ENCODE measurements around the gene CD46.
"Not testable (repeated sequence)": the region's sequence is repeated elsewhere in the genome, so short reads cannot be mapped to it uniquely, and the experiment has no call there.

Gene CD46

DNA sequence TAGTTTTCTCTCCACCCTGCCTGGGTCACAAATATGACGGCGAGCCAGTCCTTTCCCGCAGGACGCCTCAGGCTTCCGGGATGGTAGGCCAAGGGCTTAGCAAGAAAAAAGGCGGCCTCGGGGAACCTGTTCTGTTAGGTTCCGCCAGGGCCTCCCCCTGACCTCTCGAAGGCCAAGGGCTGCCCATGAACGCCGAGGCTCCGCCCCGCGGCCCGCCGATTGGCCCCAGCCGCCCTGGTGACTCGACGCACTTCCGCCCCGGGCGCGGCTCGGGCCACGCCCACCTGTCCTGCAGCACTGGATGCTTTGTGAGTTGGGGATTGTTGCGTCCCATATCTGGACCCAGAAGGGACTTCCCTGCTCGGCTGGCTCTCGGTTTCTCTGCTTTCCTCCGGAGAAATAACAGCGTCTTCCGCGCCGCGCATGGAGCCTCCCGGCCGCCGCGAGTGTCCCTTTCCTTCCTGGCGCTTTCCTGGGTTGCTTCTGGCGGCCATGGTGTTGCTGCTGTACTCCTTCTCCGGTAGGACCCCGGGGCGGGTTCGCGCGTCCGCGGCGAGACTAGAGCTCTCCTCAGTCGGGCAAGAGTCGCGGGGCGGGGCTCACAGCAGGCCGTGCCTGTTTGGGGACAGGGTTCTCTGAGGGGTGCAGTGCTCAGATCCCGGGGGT is at the start of gene CD46:
CD46 (plus strand) TSS at position 265 of the 666 bp plus-strand sequence; CDS start at position 424, 159 bp downstream.
- DNase-seq (ENCODE audit: low read depth in 2 of 2, low spot score in 1 of 2), result peak; percentile 78 to 86

DNA sequence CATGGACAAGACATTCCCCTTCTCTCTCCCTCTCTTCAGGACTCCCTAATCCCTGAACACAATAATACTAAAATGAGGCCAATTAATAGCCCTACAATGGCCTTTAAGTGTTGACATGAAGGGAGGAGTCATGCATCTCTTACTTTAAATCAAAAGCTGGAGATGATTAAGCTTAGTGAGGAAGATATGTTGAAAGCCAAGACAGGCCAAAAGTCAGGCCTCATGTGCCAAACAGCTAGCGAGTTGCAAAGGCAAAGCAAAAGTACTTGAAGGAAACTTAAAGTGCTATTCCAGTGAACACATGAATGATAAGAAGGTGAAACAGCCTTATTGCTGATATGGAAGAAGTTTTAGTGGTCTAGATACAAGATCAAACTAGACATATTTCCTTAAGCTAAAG is 49.5 kb upstream of the CD46 start:
- no peak for DNase-seq (ENCODE audit: low read depth in 2 of 2, low spot score in 1 of 2)

DNA sequence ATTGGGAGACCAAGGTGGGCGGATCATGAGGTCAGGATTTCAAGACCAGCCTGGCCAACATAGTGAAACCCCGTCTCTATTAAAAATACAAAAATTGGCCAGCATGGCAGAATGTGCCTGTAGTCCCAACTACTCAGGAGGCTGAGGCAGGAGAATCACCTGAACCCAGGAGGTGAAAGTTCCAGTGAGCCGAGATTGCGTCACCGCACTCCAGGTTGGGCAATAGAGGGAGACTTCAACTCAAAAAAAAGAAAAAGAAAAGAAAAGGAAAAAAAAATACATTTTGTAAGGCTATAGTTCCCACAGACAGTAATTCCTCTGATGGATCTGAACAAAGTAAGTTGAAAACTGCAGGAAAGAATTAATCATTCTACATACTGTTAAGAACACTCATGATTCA is 48.1 kb upstream of the CD46 start:
- no peak for DNase-seq (ENCODE audit: low read depth in 2 of 2, low spot score in 1 of 2)

DNA sequence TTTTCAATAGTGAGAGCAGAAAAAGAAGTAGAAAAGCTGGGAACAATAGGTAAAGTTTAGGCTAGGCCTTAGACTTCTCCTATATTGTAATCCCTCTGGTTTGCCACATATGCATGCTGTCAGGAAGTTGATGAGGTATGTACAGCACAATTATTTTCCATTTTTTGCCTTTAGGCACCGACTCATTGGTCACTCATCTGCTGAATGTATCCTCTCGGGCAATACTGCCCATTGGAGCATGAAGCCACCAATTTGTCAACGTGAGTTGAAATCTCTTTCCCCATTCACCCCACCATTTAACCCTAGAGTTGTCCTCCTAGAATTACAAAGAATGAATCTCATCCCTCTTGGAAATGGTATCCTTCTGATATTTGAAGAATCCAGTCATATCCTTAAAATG is 43.9 kb upstream of the CD46 start:
- DNase-seq (ENCODE audit: low read depth in 2 of 2, low spot score in 1 of 2), result not testable (repeated sequence)

DNA sequence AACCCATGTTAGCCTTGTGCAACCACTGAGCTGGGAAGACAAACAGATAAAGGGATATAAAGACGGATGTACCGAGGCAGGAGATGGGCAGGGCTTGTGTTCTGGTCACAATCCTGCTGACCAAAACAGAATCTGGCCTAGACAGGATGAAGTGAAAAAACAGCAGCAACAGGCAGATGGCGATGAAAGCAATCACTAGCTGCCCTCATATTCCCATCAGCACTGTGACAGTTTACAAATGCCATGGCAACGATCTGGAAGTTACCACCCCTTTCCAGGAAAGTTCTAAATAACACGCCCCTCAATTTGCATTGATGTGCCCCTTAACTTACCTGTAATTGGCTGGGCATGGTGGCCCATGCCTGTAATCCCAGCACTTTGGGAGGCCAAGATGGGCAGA is 40.6 kb upstream of the CD46 start:
- no peak for DNase-seq (ENCODE audit: low read depth in 2 of 2, low spot score in 1 of 2)

DNA sequence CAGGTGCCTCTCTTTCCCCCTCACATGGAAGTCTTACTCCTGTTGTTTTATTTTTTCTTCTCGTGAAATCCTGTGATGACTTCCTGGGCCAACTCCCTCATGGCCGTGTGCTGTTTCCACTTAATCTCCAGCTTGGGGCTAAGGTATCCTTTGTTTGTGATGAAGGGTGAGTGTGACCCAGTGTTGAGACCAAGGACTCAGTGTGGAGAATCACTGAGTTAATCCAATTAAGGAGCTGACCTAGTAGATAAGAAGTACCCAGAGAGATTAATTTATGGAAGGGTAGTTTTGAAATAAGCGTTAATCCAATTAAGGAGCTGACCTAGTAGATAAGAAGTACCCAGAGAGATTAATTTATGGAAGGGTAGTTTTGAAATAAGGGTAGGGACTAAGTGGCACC is 39.2 kb upstream of the CD46 start:
- not testable (repeated sequence) for DNase-seq (ENCODE audit: low read depth in 2 of 2, low spot score in 1 of 2)

DNA sequence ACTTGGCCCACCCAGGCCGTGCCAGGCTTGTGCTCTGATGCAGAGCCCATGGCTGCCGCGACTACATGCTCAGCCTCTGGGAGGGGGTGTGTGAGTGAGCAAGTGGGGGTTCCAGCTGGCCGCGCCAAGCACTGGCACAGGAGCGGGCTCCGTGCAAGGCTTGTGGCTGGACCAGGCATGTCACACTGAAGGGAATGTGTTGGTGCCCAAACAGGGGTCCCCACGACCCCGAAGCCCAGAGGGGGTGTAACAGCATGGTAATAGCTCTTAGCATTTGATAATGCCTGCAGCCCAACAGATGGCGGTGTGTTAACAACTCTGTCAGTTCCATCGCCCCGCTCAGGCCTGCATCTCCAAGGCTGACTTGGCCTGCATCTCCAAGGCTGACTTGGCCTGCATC is 38.3 kb upstream of the CD46 start:
- no peak for DNase-seq (ENCODE audit: low read depth in 2 of 2, low spot score in 1 of 2)

DNA sequence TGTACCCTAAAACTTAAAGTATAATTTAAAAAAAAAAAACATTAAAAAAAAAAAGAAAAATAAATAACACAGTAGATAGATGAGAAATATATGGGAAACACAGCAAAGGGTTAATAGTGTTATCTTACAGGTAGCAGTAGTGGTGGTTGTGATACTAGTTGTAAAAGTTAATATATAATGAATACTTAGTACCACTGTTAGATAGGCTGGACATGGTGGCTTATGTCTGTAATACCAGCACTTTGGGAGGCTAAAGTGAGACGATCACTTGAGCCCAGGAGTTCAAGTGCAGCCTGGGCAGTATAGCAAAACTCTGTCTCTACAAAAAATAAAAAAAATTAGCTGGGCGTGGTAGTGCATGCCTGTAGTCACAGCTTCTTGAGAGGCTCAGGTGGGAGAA is 32.6 kb upstream of the CD46 start:
- DNase-seq (ENCODE audit: low read depth in 2 of 2, low spot score in 1 of 2), result no peak

DNA sequence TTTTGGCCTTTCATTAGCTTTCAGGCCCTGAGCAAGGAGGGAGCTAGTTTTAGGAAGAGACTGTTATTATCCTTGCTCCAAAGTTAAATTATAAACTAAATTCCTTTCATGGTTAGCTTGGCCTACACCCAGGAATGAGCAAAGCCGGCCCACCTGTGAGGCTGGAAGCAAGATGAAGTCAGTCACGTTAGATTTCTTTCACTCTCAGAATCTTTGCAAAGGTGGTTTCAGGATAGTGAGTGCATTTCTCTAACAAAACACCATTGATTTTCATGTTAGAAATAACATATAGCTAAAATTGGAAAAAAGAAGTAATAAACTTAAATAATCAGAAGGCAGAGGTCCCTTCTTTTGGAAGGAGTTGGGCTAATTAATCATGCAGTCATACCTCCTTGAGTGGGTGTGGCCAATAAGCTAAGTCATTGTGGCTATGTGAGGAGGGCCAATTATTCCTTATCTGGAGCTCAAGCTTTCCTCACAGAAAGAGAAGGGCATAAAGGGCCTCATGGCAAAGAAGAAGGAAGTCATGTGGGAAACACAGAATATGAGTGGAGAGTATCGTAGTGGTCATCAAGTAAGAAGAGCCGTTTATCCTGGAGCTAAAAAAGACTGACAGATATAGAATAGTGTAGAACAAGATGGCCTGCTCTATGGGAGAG is 23.5 kb upstream of the CD46 start:
- not testable (repeated sequence) for DNase-seq (ENCODE audit: low read depth in 2 of 2, low spot score in 1 of 2)

DNA sequence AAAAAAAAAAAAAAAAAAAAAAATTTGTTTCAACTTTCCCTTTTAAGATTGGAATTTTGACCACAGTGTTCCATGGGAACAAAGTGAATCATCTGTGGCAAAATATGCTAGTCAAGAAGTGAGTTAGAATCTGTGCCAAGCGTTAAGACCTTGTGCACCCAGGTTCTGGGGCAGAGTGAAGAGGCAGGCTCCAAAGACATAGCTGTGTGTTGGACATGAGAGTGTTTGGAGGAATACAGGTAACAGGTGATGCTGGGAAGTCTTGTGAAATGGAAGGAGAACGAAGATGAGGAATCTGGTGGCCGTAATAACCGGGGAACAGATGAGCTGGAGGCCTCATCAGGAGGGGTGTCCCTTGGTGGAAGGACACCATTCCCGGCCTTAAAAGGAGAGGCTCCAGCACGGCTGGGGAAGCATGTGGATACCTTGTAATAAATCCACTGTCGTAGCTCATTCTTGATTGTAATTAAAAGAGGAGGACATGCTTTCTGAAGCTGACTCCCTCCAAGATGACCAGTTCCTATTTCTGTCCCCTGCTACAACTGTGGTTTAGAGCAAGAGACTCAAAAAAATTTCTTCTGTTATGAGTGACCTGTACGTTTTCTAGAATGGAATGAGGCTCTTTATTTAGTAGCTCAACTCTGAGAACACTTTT is 14.2 kb upstream of the CD46 start:
- not testable (repeated sequence) for DNase-seq (ENCODE audit: low read depth in 2 of 2, low spot score in 1 of 2)

DNA sequence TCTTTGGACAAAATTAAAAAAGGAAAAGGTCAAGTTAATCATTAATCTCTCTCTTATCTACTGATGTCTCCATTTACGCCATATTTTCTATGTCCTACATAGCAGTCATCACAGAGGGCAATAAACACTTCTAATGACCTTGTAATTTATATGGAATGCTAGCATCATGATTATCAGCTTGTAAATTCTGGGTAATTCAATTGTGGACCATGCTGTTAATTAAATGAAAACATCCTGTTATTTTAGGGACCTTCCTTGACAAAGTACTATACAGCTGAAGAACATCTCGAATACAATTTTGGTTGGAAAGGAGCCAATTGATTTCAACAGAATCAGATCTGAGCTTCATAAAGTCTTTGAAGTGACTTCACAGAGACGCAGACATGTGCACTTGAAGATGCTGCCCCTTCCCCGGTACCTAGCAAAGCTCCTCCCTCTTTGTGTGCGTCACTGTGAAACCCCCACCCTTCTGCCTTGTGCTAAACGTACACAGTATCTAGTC is 13.6 kb upstream of the CD46 start:
- DNase-seq (ENCODE audit: low read depth in 2 of 2, low spot score in 1 of 2), result peak in 1 of 2 donors; percentile 7

DNA sequence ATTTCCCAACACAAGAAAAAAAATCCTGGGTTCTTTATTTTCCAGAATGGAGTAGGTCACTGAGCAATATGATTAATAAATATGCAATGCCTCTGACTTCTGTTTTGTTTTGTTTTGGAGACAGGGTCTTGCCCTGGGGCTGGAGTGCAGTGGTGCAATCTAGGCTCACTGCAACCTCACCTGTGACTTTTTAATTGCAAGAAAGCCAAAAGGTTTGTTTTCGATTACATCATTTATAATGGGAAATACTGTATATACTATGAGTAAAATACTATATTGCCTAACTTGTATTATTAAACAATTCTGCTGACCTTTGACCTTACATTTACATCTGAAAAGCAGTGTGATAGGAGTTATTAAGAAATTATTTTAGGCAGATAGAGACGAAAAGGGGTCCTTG is 11.6 kb upstream of the CD46 start:
- DNase-seq (ENCODE audit: low read depth in 2 of 2, low spot score in 1 of 2), result no peak

DNA sequence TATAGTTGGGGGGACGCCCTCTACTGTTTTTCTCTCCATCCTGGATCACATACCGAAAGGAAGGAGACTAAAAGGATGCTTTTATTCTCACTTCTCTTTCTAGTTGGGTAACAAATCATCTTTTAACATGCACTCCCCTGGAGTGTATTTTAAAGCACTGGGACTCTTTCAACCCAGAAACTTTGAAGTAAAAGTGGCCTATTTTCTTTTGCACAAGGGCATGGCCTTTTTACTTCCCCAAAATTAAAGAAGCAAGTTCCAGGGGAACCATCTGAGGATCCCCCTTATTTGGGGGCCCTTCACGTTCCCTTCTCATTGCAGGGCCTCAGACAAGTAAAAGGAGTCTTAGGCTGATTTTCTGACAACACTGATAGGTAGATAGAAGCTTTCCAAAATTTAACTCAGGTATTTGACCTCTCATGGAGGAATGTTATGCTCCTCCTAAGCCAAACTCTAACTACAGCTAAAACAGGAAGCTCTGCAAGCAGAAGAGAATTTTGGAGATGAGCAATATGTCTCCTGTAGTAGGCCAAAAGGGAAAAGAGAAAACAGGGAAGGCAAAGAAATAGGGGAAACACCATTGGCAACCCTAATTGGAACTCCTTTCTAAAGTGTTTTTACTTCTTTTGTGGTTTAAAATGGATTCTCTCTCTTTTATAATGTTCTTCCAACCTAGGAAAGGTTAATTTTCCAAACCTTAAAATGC is 8.9 kb upstream of the CD46 start:
- DNase-seq (ENCODE audit: low read depth in 2 of 2, low spot score in 1 of 2), result no peak

DNA sequence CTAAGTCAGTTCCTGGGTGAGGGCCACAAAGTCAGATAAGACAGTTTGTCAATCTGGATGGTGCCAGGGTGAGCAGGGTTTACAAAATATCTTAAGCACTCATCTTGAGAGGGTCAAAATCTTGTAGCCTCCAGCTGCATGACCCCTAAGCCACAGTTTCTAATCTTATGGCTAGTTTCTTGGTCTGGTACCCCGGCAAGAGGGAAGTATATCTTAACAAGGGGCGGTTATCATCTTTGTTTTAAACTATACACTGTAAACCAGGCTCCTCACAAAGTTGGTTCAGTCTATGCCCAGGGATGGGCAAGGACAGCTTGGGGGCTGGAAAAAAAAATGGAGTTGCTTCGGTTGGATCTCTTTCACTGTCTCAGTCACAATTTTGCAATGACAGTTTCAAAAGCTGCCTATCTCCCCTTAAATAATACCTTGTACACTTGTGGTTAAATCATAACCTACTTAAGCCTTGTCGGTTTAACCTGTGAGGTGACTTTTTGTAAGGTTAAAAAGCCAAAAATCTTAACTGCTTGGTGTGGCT is 7.8 kb upstream of the CD46 start:
- DNase-seq (ENCODE audit: low read depth in 2 of 2, low spot score in 1 of 2), result no peak

DNA sequence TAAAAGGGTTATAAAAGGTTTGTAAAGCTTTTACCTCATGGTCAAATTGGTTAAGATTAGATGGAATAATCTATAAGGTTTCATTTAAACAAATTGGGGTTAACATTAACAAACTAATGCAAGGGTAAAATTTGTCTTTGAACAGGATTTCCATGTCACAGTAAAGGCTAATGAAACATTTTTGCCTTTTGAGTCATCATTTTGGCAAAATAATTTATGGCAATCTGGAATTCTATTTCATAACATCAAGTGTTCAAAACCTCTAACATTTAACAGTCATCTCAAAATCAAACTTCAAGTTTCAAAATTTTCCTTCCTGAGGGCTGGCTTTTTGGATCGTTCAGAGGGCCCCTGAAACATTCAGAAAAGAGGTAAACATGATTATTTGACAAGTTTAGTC is 6.6 kb upstream of the CD46 start:
- DNase-seq (ENCODE audit: low read depth in 2 of 2, low spot score in 1 of 2), result no peak

DNA sequence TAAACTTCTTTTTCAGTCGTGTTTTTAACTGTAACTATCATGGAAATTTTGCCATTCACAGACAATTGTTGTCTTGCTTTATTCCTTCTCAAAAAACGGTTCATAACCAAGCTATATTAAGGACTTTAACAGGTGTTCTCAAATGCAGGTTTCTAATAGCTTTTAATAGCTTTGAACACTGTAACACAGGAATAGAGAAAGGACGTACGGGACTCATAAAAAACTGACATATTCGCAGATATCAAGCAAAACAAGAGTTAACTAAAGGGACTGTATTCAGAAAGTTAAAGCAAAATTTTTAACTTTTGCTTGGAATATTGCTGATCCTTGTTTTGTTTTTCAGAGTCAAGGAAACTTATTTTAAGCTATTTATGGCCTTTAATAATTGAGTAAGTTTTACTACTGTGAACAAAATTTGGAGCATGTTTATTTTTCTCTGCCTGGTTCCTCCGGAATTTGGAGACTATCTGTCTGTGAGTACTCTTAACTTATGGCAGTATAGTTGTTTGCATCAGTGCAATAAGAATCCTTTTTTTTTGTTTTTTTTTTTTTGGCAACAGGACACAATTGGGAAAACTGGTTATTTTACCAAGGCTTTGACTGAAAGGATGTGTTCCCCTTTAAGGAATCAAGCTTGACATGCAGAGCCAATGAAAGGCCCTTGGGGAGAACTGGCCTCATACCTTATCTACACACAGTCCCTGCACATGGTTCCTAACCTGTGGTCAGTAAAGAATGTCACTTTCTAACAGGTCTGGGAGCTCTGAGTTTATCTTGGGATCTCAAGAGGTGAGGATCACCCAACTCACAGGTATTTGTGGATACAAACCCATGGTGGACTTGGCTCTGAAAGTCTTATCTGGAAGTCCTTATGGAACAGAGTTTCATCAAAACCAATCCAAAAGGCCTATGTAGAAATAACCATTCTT is 5.8 kb upstream of the CD46 start:
- no peak for DNase-seq (ENCODE audit: low read depth in 2 of 2, low spot score in 1 of 2)

DNA sequence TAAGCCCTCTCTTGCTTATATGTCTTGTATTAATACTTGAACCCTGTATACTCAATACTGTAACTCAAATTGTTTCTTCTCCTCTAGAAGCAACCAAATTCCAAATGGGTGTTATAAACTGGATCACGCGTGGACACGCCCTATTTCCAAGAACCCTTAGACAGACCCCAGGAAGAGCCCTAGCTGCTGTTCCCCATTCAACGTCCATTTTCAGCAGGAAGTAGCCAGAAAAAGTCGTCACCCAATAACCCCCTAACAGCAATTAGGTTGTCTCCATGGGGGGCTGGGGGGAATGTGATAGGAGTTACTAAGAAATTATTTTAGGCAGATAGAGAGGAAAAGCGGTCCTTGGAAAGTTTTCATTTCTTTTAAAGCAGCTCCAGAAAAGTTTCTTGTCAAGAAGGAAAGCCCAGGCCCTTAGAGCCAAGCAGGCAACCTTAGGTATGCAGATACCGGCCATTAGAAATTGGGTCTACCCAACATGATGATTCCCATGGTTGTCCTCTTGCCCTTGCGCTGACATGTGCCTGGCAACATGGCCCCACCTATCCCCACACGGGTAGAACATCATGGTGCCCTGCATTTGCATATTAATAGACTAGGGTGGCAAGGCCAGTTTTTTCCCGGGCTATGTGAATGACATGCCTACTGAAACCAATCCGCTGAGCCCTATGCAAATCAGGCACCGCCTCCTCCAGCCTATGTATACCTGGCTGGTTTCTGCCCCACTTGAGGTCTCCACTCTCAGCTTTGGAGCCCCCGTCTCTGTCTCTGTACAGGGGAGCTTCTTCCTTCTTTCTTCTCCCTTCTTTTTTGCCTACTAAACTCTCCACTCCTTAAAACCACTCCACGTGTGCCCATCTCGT is 4.0 kb upstream of the CD46 start:
- no peak for DNase-seq (ENCODE audit: low read depth in 2 of 2, low spot score in 1 of 2)

DNA sequence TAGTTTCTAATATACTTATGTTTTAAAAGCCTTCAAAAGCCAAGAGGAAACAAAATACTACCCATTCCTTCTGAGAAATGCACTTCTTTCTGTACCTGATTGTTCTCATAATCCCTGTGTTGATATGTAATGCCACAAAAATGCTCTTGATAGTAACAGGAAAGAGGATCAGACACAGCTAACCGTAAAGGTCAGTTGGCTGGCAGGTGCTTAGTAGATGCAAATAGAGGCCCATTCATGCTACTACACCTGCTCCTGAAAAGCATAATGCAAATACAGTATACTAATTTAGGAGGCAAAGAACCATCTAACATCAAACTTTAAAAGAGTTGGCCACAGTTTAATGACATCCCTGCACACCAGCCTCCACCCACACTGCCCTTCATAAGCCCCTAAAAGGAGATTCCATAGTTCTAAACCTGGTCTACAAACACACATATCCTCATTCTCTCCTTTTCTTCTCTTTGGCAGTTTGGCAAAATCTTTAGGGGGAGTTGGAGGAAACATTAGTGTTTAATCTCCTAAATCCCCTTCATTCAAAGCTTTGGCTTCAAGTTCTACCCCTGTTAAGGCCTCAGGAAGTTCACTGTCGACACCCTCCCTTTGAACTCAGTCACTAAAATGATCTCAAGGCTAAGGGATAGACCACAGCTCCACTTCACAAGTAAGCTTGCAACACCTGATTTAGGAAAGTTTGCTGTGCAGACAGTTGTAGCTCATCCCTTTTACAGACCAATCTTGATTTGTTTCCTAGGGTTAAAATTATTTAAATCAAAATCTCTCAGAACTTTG is 2.9 kb upstream of the CD46 start:
- DNase-seq (ENCODE audit: low read depth in 2 of 2, low spot score in 1 of 2), result no peak
